ENCODE data around the gene RBM39.
"Not testable (repeated sequence)": the region's sequence is repeated elsewhere in the genome, so short reads cannot be mapped to it uniquely, and the experiment has no call there.

Gene RBM39

GRCh38 chr20:35756404-35756803 lies 14.3 kb upstream of the RBM39 start:
- no peak for DNase-seq (ENCODE audit: low read depth, low spot score)

GRCh38 chr20:35750611-35751010 lies 8.6 kb upstream of the RBM39 start:
- DNase-seq (ENCODE audit: low read depth, low spot score) = no peak

GRCh38 chr20:35744492-35744841 lies 2.4 kb upstream of the RBM39 start:
- not testable (repeated sequence) for DNase-seq (ENCODE audit: low read depth, low spot score)

- DNase-seq (ENCODE audit: low read depth, low spot score) = no peak
These were observed 1.8 kb upstream of the RBM39 start for GRCh38 chr20:35743693-35744491.

GRCh38 chr20:35742741-35743523 lies 872 bp upstream of the RBM39 start:
- DNase-seq (ENCODE audit: low read depth, low spot score) = peak; percentile 26

GRCh38 chr20:35739294-35740163 lies 2.5 kb downstream of the RBM39 start:
- DNase-seq (ENCODE audit: low read depth, low spot score) = peak; percentile 32

- DNase-seq (ENCODE audit: low read depth, low spot score) = no peak
These were observed 3.5 kb downstream of the RBM39 start for GRCh38 chr20:35738410-35739179.

- no peak for DNase-seq (ENCODE audit: low read depth, low spot score)
These were observed 4.2 kb downstream of the RBM39 start for GRCh38 chr20:35737865-35738333.

- DNase-seq (ENCODE audit: low read depth, low spot score) = no peak
These were observed 6.1 kb downstream of the RBM39 start for GRCh38 chr20:35735826-35736470.

- DNase-seq (ENCODE audit: low read depth, low spot score) = no peak
These were observed 7.0 kb downstream of the RBM39 start for GRCh38 chr20:35734777-35735649.

- no peak for DNase-seq (ENCODE audit: low read depth, low spot score)
These were observed 7.7 kb downstream of the RBM39 start for GRCh38 chr20:35734374-35734773.

GRCh38 chr20:35732644-35732982 lies 9.4 kb downstream of the RBM39 start:
- no peak for DNase-seq (ENCODE audit: low read depth, low spot score)

GRCh38 chr20:35731862-35732643 lies 10.0 kb downstream of the RBM39 start:
- no peak for DNase-seq (ENCODE audit: low read depth, low spot score)

GRCh38 chr20:35731469-35731788 lies 10.6 kb downstream of the RBM39 start:
- DNase-seq (ENCODE audit: low read depth, low spot score) = no peak

- no peak for DNase-seq (ENCODE audit: low read depth, low spot score)
These were observed 11.2 kb downstream of the RBM39 start for GRCh38 chr20:35730583-35731468.

GRCh38 chr20:35729836-35730582 lies 12.1 kb downstream of the RBM39 start:
- DNase-seq (ENCODE audit: low read depth, low spot score) = no peak

GRCh38 chr20:35729283-35729807 lies 12.7 kb downstream of the RBM39 start:
- no peak for DNase-seq (ENCODE audit: low read depth, low spot score)
